ENCODE data around the gene ANKRD16.
"Not testable (repeated sequence)": the region's sequence is repeated elsewhere in the genome, so short reads cannot be mapped to it uniquely, and the experiment has no call there.

The ANKRD16 gene

DNA sequence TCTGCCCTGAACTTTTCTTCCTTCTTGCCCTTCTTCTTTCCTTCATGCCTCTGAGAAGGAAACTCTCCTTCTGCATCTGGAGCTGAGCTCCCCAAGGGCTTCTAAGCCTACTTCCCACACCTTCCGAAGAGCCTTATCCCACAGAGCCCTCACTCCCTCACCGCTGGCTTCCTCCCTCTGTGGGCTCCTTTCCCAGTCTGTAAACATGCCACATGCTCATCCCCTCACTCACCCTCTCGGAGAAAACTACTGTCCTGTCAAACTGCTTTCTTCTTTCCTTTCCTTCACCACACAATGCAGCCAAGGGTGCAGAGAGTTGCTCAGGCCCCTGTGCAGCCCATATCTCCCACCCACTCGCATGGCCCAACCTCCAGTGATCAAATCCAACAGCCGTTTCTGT is 18.1 kb downstream of the ANKRD16 start:
- DNase-seq: no peak

GRCh38 chr10:5869156-5869555 is 20.5 kb downstream of the ANKRD16 start:
- DNase-seq: no peak

- DNase-seq: not testable (repeated sequence)
These were observed 21.3 kb downstream of the ANKRD16 start for GRCh38 chr10:5868383-5868782.

DNA sequence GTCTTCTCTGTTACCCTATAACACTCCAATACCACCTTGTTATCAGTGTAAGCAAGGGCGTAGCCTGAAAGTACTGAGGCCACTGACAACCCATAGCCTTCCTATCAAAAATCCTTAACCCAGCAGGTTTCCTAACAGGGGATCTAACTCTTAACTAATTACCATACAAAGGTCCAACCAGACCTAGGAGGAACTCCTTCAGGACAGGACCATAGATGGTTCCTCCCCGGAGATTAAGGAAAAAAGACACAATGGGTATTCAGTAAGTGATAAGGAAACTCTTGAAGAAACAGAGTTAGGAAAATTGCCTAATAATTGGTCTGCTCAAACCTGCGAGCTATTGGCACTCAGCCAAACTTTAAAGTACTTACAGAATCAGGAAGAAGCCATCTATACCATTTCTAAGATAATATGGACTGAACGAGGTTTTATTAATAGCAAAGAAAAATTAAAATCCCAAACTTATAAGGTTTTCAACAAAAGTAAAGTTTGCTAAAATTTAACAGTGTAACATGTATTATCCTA is 22.5 kb downstream of the ANKRD16 start:
- not testable (repeated sequence) for DNase-seq

GRCh38 chr10:5866451-5867081 is 23.1 kb downstream of the ANKRD16 start:
- not testable (repeated sequence) for DNase-seq

- DNase-seq: not testable (repeated sequence)
These were observed 26.6 kb downstream of the ANKRD16 start for GRCh38 chr10:5862981-5863685.

DNA sequence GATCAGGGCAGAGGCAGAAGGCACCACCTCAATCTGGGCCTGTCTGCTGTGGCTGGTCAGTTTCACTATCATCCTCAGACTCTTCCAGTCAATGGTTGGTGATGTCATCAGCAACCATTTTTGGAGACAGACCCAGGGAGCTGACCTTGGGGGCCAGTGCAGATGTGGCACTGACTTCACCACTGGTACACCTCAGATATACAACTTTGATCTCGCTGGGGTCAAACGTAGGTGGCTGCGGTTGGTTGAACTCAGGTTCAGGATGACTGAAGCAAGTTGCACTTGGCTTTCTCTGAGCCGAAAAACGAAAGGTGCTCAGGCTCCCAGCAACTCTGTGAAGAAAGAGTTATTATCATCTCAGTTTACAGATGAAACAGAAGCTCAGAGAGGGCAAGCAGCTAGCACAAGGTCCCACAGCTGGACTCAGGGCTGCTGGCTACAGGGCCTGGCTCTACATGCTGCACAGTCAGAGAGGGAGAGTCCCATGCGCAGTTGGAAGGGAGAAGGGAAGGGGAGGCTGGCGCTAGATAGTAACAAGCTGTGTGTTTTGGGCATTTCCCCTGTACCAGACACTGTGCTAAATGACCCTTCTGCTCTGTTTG is 27.2 kb downstream of the ANKRD16 start:
- DNase-seq: no peak

DNA sequence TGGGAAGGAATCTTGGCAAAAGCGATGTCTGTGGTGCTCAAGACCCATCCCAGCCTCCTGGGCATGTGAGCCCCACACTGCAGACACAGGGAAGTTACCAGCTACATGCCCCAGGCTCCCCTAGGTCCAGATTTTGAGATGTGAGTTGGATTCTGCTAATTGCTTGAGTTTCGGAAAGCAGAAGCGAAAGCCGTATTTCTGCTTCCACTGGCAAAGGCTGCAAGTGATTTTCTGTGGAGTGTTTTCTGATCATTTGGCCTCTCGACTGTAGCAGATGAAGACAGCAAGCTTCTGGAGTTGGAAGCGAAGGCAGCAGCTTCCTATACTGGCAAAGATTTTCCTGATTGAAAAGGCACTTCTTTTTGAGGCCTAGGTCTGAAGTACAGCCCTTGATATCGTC is 29.6 kb downstream of the ANKRD16 start:
- DNase-seq: no peak

GRCh38 chr10:5858811-5859210 is 30.9 kb downstream of the ANKRD16 start:
- no peak for DNase-seq

DNA sequence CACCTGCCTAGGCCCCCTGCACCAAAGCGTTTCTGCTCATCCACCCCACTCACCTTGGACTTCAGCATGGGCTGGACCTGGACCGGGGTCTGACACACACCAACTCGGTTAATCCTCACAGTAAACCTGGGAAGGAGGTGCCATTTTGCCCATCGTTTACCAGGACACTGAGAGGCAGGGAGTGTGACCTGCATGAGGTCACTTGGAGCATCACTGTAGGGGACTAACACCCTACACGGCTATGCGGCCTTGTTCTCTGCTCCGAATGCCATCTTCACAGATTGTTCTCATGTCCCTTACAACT is 33.0 kb downstream of the ANKRD16 start:
- no peak for DNase-seq

DNA sequence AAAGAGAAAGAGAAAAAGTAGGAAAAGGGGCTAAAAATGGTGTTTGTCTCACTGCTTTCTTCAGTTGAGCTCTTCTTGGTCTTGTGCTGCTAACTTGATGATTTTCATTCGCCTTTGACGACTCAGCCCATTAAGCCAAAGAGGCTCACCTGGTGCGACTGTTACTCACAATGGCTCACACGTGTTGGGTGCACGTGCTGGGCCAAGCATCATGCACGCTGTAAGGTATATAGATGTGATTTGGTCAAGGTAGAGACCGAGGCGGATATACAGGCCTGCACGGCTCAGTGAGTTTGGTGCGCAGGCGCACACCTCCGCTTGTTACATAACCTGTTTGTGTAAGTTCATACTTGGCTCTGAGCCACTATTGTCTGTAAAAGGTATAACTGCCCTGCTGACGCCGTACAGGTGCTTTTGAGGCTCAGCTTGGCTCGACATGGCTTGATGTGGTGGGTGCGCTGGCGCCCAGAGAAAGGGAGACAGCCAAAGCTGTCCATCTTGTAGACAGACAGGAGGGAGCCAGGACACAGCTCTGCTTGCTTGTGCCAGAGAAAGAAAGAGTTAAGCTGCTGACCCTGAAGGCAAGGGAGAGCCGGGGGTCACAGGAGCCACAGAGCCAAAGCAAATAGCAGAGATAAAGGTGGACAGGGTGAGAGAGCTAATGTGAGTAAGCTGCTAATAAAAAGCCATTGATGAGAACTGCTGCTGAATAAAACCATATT is 33.6 kb downstream of the ANKRD16 start:
- DNase-seq: no peak

- DNase-seq: no peak
These were observed 35.6 kb downstream of the ANKRD16 start for GRCh38 chr10:5854131-5854475.

DNA sequence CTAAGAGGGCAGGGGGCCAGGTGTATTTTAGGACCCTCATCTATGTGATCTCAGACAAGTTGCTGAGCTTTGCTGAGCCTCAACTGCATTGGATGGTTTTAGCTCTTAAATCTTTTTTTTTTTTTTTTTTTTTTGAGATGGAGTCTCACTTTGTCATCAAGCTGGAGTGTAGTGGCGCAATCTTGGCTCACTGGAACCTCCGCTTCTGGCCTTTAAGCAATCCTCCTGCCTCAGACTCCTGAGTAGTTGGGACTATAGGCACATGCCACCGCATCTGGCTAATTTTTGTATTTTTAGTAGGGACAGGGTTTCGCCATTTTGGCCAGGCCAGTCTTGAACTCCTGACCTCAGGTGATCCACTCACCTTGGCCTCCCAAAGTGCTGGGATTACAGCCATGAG is 43.0 kb downstream of the ANKRD16 start:
- DNase-seq: not testable (repeated sequence)

DNA sequence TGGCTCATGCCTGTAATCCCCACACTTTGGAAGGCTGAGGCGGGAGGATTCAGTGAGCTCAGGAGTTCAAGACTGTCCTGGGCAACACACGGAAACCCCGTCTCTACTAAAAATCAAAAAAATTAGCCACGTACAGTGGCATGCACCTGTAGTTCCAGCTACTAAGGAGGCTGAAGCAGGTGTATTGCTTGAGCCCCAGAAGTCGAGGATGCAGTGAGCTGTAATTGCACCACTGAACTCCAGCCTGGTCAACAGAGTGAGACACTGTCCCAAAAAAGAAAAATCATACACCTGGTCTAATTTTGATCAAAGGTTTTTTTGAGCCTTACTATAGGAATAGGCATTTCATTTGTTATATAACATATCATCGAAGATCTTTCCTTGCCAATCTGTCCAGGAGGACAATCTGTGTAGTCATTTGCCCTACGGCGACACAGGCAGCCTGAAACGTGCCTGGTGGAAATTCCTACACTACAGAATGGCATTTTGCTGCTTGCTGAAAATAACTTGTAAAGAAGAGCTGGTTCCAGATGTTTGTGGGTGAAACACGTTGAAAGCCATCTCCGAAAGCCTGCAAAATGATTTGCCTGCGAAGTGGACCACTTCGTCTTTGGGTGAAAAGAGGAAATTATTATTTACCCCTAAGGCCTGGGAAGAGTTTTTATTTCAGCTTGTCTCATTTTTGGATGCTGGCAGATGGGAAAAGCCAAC is 45.2 kb downstream of the ANKRD16 start:
- no peak for DNase-seq

GRCh38 chr10:5843686-5844344 is 45.9 kb downstream of the ANKRD16 start:
- DNase-seq: no peak

GRCh38 chr10:5841965-5842364 is 47.7 kb downstream of the ANKRD16 start:
- no peak for DNase-seq

GRCh38 chr10:5840314-5841307 is 49.1 kb downstream of the ANKRD16 start:
- no peak for DNase-seq

DNA sequence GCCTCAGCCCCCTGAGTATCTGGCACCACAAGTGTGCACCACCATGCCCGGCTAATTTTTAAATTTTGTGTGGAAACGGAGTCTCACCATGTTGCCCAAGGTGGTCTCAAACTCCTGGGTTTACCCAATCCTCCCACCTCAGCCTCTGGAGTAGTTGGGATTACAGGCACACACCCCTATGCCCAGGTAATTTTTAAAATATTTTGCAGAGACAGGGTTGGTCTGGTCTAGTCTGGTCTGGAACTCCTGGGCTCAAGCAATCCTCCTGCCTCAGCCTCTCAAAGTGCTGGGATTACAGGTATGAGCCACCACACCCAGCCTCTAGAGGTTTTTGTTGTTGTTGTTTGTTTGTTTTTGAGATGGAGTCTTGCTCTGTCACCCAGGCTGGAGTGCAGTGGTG is 53.5 kb downstream of the ANKRD16 start:
- not testable (repeated sequence) for DNase-seq

DNA sequence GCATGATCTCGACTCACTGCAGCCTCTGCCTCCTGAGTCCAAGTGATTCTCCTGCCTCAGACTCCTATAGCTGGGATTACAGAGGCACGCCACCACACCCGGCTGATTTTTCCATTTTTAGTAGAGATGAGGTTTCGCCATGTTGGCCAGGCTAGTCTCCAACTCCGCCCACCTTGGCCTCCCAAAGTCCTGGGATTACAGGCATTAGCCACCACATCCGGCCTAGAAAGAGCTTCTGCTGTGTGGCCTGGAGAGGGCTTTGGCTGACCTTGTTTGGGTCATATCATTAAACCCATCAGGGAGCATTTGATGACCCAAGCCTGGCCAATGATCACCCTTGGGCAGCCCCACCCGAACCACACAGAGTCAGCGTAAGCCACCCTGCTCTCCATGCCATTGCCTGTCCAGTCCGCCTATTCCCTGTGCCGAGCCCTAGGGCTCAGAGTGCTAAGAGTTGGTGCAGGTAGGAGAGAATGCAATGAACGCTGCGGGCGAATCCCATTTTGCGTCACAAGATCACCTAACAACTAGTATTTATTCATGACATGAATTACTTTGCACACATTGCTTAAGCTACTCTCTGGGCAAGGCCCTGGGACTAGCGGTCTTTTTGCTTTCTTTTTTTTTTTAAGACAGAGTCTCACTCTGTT is 54.1 kb downstream of the ANKRD16 start:
- DNase-seq: no peak

DNA sequence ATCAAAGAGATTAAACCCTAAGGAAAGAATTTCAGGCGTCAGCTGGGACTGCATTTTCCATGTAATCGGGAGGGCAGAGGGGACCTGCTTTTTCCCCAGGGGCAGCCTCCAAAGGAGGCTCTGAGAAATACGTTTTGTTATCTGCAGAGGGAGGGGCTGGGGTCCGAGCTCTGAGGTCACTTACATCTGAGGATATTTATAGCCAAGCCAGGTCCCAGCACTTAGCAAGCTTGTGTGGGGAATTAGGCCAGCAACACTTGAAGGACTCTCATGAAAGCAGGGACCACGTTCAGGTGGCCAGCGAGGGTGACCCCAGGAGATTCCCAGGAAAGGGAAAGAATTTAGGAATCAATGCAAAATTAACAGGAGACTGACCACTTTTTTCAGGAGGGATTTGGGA is 55.9 kb downstream of the ANKRD16 start:
- DNase-seq: no peak

GRCh38 chr10:5832946-5833345 is 56.7 kb downstream of the ANKRD16 start:
- DNase-seq: no peak
